ENCODE results near the gene MAGI3.
"Not testable (repeated sequence)": the region's sequence is repeated elsewhere in the genome, so short reads cannot be mapped to it uniquely, and the experiment has no call there.

MAGI3 gene

GRCh38 chr1:113587475-113587874 is 197.2 kb downstream of the MAGI3 start:
- Histone ChIP-seq H3K9me3 (ENCODE audit: control insufficient read depth in 2 of 2, low read length in 2 of 2) (no peaks in the 10 kb centered on the region), H3K36me3 (ENCODE audit: control insufficient read depth in 2 of 2, insufficient read depth in 2 of 2, low read length in 2 of 2) (peaks cover 5 to 10% of the 10 kb centered on the region in 2 donors), H3K27me3 (ENCODE audit: control insufficient read depth in 2 of 2, insufficient read depth in 2 of 2, low read length in 2 of 2) (no peaks in the 10 kb centered on the region), H3K4me1 (ENCODE audit: control insufficient read depth in 2 of 2, insufficient read depth in 2 of 2, low read length in 2 of 2) (no peaks in the 10 kb centered on the region), H3K4me3 (ENCODE audit: low read length in 2 of 2) (no peak overlapping the region), H3K9ac (ENCODE audit: low read depth in 1 of 2, low read length in 2 of 2) (no peak overlapping the region), H3K27ac (ENCODE audit: low read depth in 2 of 2, low read length in 2 of 2) (no peak overlapping the region)

- no peaks in the 10 kb centered on the region for H3K4me1 ChIP-seq (ENCODE audit: control insufficient read depth in 2 of 2, insufficient read depth in 2 of 2, low read length in 2 of 2)
- H3K4me3 ChIP-seq (ENCODE audit: low read length in 2 of 2) = no peak overlapping the region
- H3K9ac ChIP-seq (ENCODE audit: low read depth in 1 of 2, low read length in 2 of 2) = no peak overlapping the region
- H3K36me3 ChIP-seq (ENCODE audit: control insufficient read depth in 2 of 2, insufficient read depth in 2 of 2, low read length in 2 of 2) = peaks cover 11 to 24% of the 10 kb centered on the region in 2 donors
- H3K27ac ChIP-seq (ENCODE audit: low read depth in 2 of 2, low read length in 2 of 2) = no peak overlapping the region
- no peaks in the 10 kb centered on the region for H3K27me3 ChIP-seq (ENCODE audit: control insufficient read depth in 2 of 2, insufficient read depth in 2 of 2, low read length in 2 of 2)
- H3K9me3 ChIP-seq (ENCODE audit: control insufficient read depth in 2 of 2, low read length in 2 of 2) = no peaks in the 10 kb centered on the region
Measured at GRCh38 chr1:113592230-113592629, 201.9 kb downstream of the MAGI3 start.

- H3K36me3 ChIP-seq (ENCODE audit: control insufficient read depth in 2 of 2, insufficient read depth in 2 of 2, low read length in 2 of 2) = peaks cover 16% of the 10 kb centered on the region in 2 donors
- no peaks in the 10 kb centered on the region for H3K4me1 ChIP-seq (ENCODE audit: control insufficient read depth in 2 of 2, insufficient read depth in 2 of 2, low read length in 2 of 2)
- H3K9me3 ChIP-seq (ENCODE audit: control insufficient read depth in 2 of 2, low read length in 2 of 2) = no peaks in the 10 kb centered on the region
- no peak overlapping the region for H3K4me3 ChIP-seq (ENCODE audit: low read length in 2 of 2)
- no peak overlapping the region for H3K9ac ChIP-seq (ENCODE audit: low read depth in 1 of 2, low read length in 2 of 2)
- no peaks in the 10 kb centered on the region for H3K27me3 ChIP-seq (ENCODE audit: control insufficient read depth in 2 of 2, insufficient read depth in 2 of 2, low read length in 2 of 2)
- no peak overlapping the region for H3K27ac ChIP-seq (ENCODE audit: low read depth in 2 of 2, low read length in 2 of 2)
Measured at GRCh38 chr1:113593550-113594297, 203.4 kb downstream of the MAGI3 start.

GRCh38 chr1:113604466-113604865 is 214.2 kb downstream of the MAGI3 start:
- not testable (repeated sequence) for H3K9ac ChIP-seq (ENCODE audit: low read depth in 1 of 2, low read length in 2 of 2); H3K4me1 ChIP-seq (ENCODE audit: control insufficient read depth in 2 of 2, insufficient read depth in 2 of 2, low read length in 2 of 2); H3K27ac ChIP-seq (ENCODE audit: low read depth in 2 of 2, low read length in 2 of 2); H3K27me3 ChIP-seq (ENCODE audit: control insufficient read depth in 2 of 2, insufficient read depth in 2 of 2, low read length in 2 of 2); H3K4me3 ChIP-seq (ENCODE audit: low read length in 2 of 2); H3K36me3 ChIP-seq (ENCODE audit: control insufficient read depth in 2 of 2, insufficient read depth in 2 of 2, low read length in 2 of 2); H3K9me3 ChIP-seq (ENCODE audit: control insufficient read depth in 2 of 2, low read length in 2 of 2)

GRCh38 chr1:113605146-113605545 is 214.8 kb downstream of the MAGI3 start:
- H3K9ac ChIP-seq (ENCODE audit: low read depth in 1 of 2, low read length in 2 of 2) = no peak overlapping the region
- no peaks in the 10 kb centered on the region for H3K9me3 ChIP-seq (ENCODE audit: control insufficient read depth in 2 of 2, low read length in 2 of 2)
- no peak overlapping the region for H3K27ac ChIP-seq (ENCODE audit: low read depth in 2 of 2, low read length in 2 of 2)
- peaks cover 0 to 4% of the 10 kb centered on the region in 2 donors for H3K36me3 ChIP-seq (ENCODE audit: control insufficient read depth in 2 of 2, insufficient read depth in 2 of 2, low read length in 2 of 2)
- no peaks in the 10 kb centered on the region for H3K27me3 ChIP-seq (ENCODE audit: control insufficient read depth in 2 of 2, insufficient read depth in 2 of 2, low read length in 2 of 2)
- H3K4me1 ChIP-seq (ENCODE audit: control insufficient read depth in 2 of 2, insufficient read depth in 2 of 2, low read length in 2 of 2) = no peaks in the 10 kb centered on the region
- H3K4me3 ChIP-seq (ENCODE audit: low read length in 2 of 2) = no peak overlapping the region

GRCh38 chr1:113608399-113608798 is 218.1 kb downstream of the MAGI3 start:
- no peaks in the 10 kb centered on the region for H3K9me3 ChIP-seq (ENCODE audit: control insufficient read depth in 2 of 2, low read length in 2 of 2)
- no peak overlapping the region for H3K9ac ChIP-seq (ENCODE audit: low read depth in 1 of 2, low read length in 2 of 2)
- no peak overlapping the region for H3K27ac ChIP-seq (ENCODE audit: low read depth in 2 of 2, low read length in 2 of 2)
- H3K4me1 ChIP-seq (ENCODE audit: control insufficient read depth in 2 of 2, insufficient read depth in 2 of 2, low read length in 2 of 2) = no peaks in the 10 kb centered on the region
- H3K27me3 ChIP-seq (ENCODE audit: control insufficient read depth in 2 of 2, insufficient read depth in 2 of 2, low read length in 2 of 2) = no peaks in the 10 kb centered on the region
- H3K4me3 ChIP-seq (ENCODE audit: low read length in 2 of 2) = no peak overlapping the region
- peaks cover 2 to 4% of the 10 kb centered on the region in 2 donors for H3K36me3 ChIP-seq (ENCODE audit: control insufficient read depth in 2 of 2, insufficient read depth in 2 of 2, low read length in 2 of 2)

GRCh38 chr1:113610372-113610771 is 220.1 kb downstream of the MAGI3 start:
- Histone ChIP-seq H3K27me3 (ENCODE audit: control insufficient read depth in 2 of 2, insufficient read depth in 2 of 2, low read length in 2 of 2) (no peaks in the 10 kb centered on the region), H3K4me1 (ENCODE audit: control insufficient read depth in 2 of 2, insufficient read depth in 2 of 2, low read length in 2 of 2) (no peaks in the 10 kb centered on the region), H3K36me3 (ENCODE audit: control insufficient read depth in 2 of 2, insufficient read depth in 2 of 2, low read length in 2 of 2) (peaks cover 2 to 4% of the 10 kb centered on the region in 2 donors), H3K9me3 (ENCODE audit: control insufficient read depth in 2 of 2, low read length in 2 of 2) (no peaks in the 10 kb centered on the region), H3K9ac (ENCODE audit: low read depth in 1 of 2, low read length in 2 of 2) (no peak overlapping the region), H3K4me3 (ENCODE audit: low read length in 2 of 2) (no peak overlapping the region), H3K27ac (ENCODE audit: low read depth in 2 of 2, low read length in 2 of 2) (no peak overlapping the region)

- no peak overlapping the region for H3K27ac ChIP-seq (ENCODE audit: low read depth in 2 of 2, low read length in 2 of 2)
- no peaks in the 10 kb centered on the region for H3K27me3 ChIP-seq (ENCODE audit: control insufficient read depth in 2 of 2, insufficient read depth in 2 of 2, low read length in 2 of 2)
- no peak overlapping the region for H3K9ac ChIP-seq (ENCODE audit: low read depth in 1 of 2, low read length in 2 of 2)
- no peak overlapping the region for H3K4me3 ChIP-seq (ENCODE audit: low read length in 2 of 2)
- peaks cover 4 to 5% of the 10 kb centered on the region in 2 donors for H3K36me3 ChIP-seq (ENCODE audit: control insufficient read depth in 2 of 2, insufficient read depth in 2 of 2, low read length in 2 of 2)
- H3K9me3 ChIP-seq (ENCODE audit: control insufficient read depth in 2 of 2, low read length in 2 of 2) = no peaks in the 10 kb centered on the region
- H3K4me1 ChIP-seq (ENCODE audit: control insufficient read depth in 2 of 2, insufficient read depth in 2 of 2, low read length in 2 of 2) = no peaks in the 10 kb centered on the region
Measured at GRCh38 chr1:113615425-113615824, 225.1 kb downstream of the MAGI3 start.

- Histone ChIP-seq H3K27me3 (ENCODE audit: control insufficient read depth in 2 of 2, insufficient read depth in 2 of 2, low read length in 2 of 2) (no peaks in the 10 kb centered on the region), H3K9me3 (ENCODE audit: control insufficient read depth in 2 of 2, low read length in 2 of 2) (no peaks in the 10 kb centered on the region), H3K27ac (ENCODE audit: low read depth in 2 of 2, low read length in 2 of 2) (no peak overlapping the region), H3K9ac (ENCODE audit: low read depth in 1 of 2, low read length in 2 of 2) (no peak overlapping the region), H3K4me3 (ENCODE audit: low read length in 2 of 2) (no peak overlapping the region), H3K36me3 (ENCODE audit: control insufficient read depth in 2 of 2, insufficient read depth in 2 of 2, low read length in 2 of 2) (peaks cover 11% of the 10 kb centered on the region in 2 donors), H3K4me1 (ENCODE audit: control insufficient read depth in 2 of 2, insufficient read depth in 2 of 2, low read length in 2 of 2) (no peaks in the 10 kb centered on the region)
Measured at GRCh38 chr1:113616156-113616555, 225.8 kb downstream of the MAGI3 start.

- H3K9ac ChIP-seq (ENCODE audit: low read depth in 1 of 2, low read length in 2 of 2) = no peak overlapping the region
- no peaks in the 10 kb centered on the region for H3K4me1 ChIP-seq (ENCODE audit: control insufficient read depth in 2 of 2, insufficient read depth in 2 of 2, low read length in 2 of 2)
- no peak overlapping the region for H3K27ac ChIP-seq (ENCODE audit: low read depth in 2 of 2, low read length in 2 of 2)
- no peaks in the 10 kb centered on the region for H3K9me3 ChIP-seq (ENCODE audit: control insufficient read depth in 2 of 2, low read length in 2 of 2)
- no peak overlapping the region for H3K4me3 ChIP-seq (ENCODE audit: low read length in 2 of 2)
- no peaks in the 10 kb centered on the region for H3K27me3 ChIP-seq (ENCODE audit: control insufficient read depth in 2 of 2, insufficient read depth in 2 of 2, low read length in 2 of 2)
- H3K36me3 ChIP-seq (ENCODE audit: control insufficient read depth in 2 of 2, insufficient read depth in 2 of 2, low read length in 2 of 2) = peaks cover 8 to 12% of the 10 kb centered on the region in 2 donors
Measured at GRCh38 chr1:113617438-113618141, 227.3 kb downstream of the MAGI3 start.

Data from mucosa of rectum (tissue), 2 donors.